GM18520 (cell line): ENCODE data around the gene OR2V1.
"Not testable (repeated sequence)": the region's sequence is repeated elsewhere in the genome, so short reads cannot be mapped to it uniquely, and the experiment has no call there.

Source experiments
- ATAC-seq: cut with Tn5 transposase; IDR thresholded peaks from one replicate; pipeline ENCODE4 v1.9.1; 2021; ENCODE audit not compliant: unreplicated experiment

Gene OR2V1

GRCh38 chr5:181130832-181131496, at the start of gene OR2V1:
OR2V1 (minus strand) TSS chr5:181131169; CDS start chr5:181125304, 5,865 bp downstream.
- no peak for ATAC-seq

- not testable (repeated sequence) for ATAC-seq
Observed at GRCh38 chr5:181177559-181177958, 46.6 kb upstream of the OR2V1 start.

GRCh38 chr5:181176254-181176952, 45.4 kb upstream of the OR2V1 start:
- no peak for ATAC-seq

GRCh38 chr5:181173420-181174342, 42.7 kb upstream of the OR2V1 start:
- no peak for ATAC-seq

- ATAC-seq = no peak
Observed at GRCh38 chr5:181173027-181173419, 42.1 kb upstream of the OR2V1 start.

- ATAC-seq = no peak
Observed at GRCh38 chr5:181171782-181172181, 40.8 kb upstream of the OR2V1 start.

GRCh38 chr5:181170996-181171395, 40.0 kb upstream of the OR2V1 start:
- no peak for ATAC-seq

- ATAC-seq = no peak
Observed at GRCh38 chr5:181170237-181170825, 39.4 kb upstream of the OR2V1 start.

- not testable (repeated sequence) for ATAC-seq
Observed at GRCh38 chr5:181169459-181170236, 38.7 kb upstream of the OR2V1 start.

GRCh38 chr5:181168595-181169118, 37.7 kb upstream of the OR2V1 start:
- ATAC-seq = no peak

GRCh38 chr5:181167814-181168488, 37.0 kb upstream of the OR2V1 start:
- ATAC-seq = no peak

- ATAC-seq = no peak
Observed at GRCh38 chr5:181166812-181167733, 36.1 kb upstream of the OR2V1 start.

GRCh38 chr5:181164076-181164952, 33.3 kb upstream of the OR2V1 start:
- ATAC-seq = no peak

GRCh38 chr5:181163487-181164075, 32.6 kb upstream of the OR2V1 start:
- ATAC-seq = no peak

GRCh38 chr5:181161534-181162175, 30.7 kb upstream of the OR2V1 start:
- ATAC-seq = no peak

- ATAC-seq = not testable (repeated sequence)
Observed at GRCh38 chr5:181160755-181161533, 30.0 kb upstream of the OR2V1 start.
